SHP77 treated with DMSO at 0.1 percent for 48 hours (cell line): ENCODE data around the gene CEP72.
"Not testable (repeated sequence)": the region's sequence is repeated elsewhere in the genome, so short reads cannot be mapped to it uniquely, and the experiment has no call there.

Source experiments
- DNase-seq: peaks from one replicate; lab custom pipeline; 2025; lab: John Stamatoyannopoulos, UW

CEP72 gene

DNA sequence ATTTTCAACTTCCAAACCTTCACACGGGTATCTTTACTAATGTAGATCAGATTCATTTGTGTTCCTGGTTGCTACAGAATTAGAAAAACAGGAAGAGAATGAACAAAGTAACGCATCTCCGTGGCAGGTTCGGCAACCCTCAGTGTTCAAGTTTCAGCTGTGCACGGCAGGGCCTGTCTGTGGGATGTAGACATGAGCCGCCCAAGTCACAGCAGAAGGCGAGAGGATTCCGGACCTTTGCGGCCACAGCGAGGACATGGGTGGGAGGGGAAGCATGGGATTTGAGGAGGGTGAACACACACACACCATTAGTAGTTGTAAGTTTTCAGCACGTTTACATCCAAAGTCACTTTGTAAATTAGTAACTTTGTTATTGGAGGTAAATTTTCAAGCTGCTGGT lies 31.7 kb upstream of the CEP72 start:
- no peak for DNase-seq

GRCh38 chr5:581266-581665 lies 30.9 kb upstream of the CEP72 start:
- no peak for DNase-seq

DNA sequence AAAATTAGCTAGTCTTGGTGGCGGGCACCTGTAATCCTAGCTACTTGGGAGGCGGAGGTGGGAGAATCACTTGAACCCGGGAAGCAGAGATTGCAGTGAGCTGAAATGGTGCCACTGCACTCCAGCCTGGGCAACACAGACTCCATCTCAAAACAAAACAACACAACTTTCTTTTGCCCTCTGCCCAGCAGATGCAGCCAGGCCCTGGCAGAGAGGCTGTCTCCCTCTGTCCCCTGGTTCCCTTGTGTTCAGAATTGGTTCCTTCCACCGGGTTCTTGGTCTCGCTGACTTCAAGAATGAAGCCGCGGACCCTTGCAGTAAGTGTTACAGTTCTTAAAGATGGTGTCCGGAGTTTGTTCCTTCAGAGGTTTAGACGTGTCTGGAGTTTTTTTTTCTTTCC lies 30.2 kb upstream of the CEP72 start:
- no peak for DNase-seq

DNA sequence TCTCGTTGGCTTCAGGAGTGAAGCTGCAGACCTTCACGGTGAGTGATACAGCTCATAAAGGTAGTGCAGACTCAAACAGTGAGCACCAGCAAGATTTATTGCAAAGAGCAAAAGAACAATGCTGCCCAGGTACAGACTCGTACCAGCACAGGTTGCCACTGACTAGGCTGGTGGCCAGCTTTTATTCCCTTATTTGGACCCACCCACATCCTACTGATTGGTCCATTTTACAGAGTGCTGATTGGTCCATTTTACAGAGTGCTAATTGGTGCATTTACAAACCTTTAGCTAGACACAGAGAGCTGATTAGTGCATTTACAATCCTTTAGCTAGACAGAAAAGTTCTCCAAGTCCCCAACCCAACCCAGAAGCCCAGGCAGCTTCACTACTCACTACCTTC lies 29.7 kb upstream of the CEP72 start:
- DNase-seq: not testable (repeated sequence)

DNA sequence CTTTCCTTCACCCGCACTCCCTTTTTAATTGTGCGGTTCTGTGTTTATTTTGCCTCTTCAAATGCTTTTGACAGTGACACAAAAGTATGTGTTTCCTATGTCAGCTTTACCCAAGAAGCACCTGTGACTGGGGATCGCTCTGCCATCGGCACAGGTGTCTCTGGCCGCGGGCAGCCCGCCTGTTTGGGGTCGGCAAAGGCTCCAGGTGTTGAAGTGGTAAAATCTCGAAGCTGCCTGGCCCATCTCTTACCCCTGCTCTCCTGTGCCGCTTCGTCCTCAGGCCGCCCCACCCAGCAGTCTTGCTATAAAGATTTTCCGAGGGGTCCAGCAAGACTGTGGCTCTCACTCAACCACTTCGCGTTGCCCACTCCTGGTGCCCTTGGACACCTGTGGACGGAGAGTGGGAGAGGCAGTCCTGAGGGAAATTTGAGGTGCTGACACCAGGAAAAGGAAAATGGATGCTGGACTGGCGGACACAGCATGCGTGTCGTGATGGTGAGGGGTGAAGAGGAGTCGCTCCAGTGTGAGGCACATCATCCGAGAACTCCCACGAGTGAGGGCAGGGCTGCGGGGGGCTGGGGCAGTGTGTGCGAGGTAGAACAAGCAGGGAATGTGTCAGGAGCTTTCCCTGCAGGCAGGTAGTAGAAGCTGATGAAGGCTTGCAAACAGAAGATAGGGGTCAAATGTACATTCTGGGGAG lies 29.1 kb upstream of the CEP72 start:
- DNase-seq: no peak

GRCh38 chr5:583645-584044 lies 28.5 kb upstream of the CEP72 start:
- no peak for DNase-seq

- no peak for DNase-seq
These were observed 27.9 kb upstream of the CEP72 start for GRCh38 chr5:584216-584615.

- no peak for DNase-seq
These were observed 27.3 kb upstream of the CEP72 start for GRCh38 chr5:584846-585245.

DNA sequence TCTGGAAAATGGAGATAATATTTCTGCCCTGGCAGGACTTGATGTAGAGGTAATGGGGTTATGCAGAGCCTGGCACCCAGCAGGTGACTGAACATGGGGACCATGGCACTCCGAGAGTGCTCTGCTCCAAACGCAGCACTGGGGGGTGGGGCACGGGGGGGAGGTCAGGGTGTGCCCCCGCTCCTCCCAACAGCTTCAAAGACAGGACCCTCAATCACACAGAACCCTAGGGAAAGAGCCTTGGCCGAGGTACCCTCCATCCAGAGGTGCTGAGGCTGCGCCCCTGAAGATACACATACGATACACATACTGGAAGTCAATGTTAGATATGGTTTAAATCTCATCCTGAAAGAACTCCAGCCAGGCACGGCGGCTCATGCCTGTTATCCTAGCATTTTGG lies 26.6 kb upstream of the CEP72 start:
- DNase-seq: no peak

DNA sequence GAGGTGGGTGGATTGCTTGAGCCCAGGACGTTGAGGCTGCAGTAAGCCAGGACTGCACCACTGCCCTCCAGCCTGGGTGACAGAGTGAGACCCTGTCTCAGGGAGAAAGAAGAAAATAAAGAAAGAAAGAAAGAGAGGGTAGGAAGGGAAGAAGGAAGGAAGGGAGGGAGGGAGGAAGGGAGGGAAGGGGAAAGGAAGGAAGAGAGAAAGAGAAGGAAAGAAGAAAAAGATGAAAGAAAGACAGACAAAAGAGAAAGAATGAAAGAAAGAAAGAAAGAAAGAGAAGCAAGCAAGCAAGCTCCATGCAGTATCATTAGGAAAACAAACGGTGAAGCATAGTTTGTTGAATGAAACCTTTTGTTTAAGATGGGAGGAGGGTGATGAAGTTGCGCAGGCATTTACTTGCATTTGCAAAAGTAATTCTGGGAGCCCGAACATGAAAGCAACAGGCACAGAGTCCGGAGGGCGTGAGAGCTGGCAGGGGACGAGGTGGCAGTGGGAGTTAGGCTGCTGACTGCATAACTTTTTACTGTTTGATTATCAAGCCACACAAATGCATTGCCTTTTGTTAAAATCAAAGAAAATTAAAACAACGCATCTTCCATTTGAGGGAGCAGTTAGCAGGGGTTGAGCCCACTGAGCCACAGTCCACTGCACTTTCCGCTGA lies 26.0 kb upstream of the CEP72 start:
- DNase-seq: no peak

DNA sequence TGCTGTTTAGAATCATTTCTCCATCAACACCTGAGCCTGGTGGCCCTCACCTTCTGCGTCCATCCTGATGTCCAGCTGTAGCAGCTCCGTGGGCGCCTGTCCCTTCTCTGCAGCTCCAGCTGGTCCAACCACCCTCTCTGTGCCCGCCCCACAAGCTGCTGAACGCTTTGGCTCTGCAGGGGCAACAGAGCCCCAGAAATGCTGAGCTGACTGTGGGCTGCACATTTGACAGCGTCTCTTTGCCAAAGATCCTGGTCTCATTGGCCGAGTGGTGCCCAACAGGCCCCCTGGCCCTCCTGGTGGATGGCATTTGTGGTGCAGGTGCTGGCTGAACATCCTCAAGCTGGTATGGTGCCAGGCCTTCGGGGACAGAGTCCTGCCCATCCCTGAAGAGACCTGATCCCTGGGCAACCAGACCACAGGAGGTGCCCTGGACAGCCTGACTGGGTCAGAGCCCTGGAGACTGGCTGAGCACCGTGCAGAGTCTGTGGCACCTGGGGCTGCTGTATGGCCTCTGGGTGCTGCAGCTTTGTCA lies 25.3 kb upstream of the CEP72 start:
- DNase-seq: no peak

DNA sequence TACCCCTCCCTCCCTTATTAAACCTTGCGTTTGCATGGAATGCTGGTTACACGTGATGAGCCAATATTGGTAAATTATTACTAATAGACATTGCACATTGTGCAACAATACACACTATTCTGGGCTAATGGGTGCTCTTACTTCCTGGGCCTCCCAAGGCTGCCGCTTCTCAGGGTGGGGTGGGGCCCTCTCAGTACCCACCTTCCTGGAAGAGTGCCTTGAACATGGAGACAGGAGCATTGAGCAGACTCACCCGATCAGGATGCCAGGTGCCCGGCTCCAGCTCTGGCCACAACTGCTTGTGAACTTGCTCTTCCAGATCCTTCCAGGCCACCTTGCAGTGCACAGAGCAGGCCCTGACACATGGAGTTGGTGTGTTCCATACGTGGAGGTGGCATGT lies 24.7 kb upstream of the CEP72 start:
- no peak for DNase-seq

- no peak for DNase-seq
These were observed 23.6 kb upstream of the CEP72 start for GRCh38 chr5:588406-588995.

- DNase-seq: no peak
These were observed 23.0 kb upstream of the CEP72 start for GRCh38 chr5:589173-589572.

GRCh38 chr5:589588-589987 lies 22.6 kb upstream of the CEP72 start:
- no peak for DNase-seq

GRCh38 chr5:590346-590745 lies 21.8 kb upstream of the CEP72 start:
- no peak for DNase-seq

GRCh38 chr5:591746-592145 lies 20.4 kb upstream of the CEP72 start:
- DNase-seq: no peak

DNA sequence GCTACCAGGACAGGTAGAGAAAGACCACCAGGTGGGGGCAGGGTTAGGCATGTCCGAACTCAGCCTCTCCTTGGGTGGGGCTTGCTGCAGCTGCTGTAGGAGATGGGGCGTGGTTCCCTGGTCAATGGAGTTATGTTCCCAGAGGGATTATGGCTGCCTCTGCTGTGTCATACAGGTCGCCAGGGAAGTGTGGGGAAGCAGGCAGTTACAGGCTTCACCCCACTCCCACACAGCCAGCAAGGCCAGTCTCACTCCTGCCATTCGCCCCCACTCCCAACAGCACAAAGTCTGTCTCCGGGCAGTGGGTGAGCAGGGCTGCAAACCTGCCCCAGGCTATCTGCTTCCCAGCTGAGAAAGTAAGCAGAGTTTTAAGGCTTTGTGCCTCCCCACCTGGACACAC lies 20.0 kb upstream of the CEP72 start:
- DNase-seq: no peak

GRCh38 chr5:593511-593910 lies 18.6 kb upstream of the CEP72 start:
- no peak for DNase-seq

- no peak for DNase-seq
These were observed 17.8 kb upstream of the CEP72 start for GRCh38 chr5:594226-594860.

- DNase-seq: no peak
These were observed 16.8 kb upstream of the CEP72 start for GRCh38 chr5:595285-595875.

DNA sequence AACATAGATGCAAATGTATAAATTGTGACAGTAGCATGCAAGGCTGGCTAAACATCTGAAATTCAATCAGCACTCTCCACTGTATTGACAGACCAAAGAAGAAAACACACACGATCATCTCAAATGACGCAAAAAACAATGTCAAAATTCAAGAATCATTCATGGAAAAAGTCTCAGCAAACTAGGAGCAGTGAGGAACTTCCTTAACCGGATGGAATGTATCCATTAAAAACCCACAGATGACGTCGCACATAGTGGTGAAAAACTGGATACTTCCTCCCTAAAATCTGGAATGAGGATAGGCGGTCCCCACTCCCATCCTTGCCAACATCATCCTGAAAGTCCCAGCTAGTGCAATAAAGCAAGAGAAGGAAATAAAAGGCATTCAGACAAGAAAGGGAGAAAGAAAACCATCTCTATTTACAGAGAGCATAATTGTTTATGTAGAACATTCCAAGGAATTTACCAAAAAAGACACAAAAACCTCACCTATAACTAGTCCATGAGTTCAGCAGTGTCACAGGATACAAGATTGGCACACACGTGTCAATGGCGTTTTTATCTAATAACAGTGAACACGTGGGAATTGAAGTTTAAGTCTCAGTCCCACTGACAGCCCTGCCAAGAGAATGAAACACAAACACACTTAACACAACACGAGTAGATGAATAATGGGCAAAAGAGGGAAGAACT lies 14.1 kb upstream of the CEP72 start:
- DNase-seq: no peak
